ENCODE results near the gene DPPA2.
A peak's percentile ranks its signal among the peaks of the same experiment; 100 is the strongest.
"Not testable (repeated sequence)": the region's sequence is repeated elsewhere in the genome, so short reads cannot be mapped to it uniquely, and the experiment has no call there.

DPPA2 gene, protein sequence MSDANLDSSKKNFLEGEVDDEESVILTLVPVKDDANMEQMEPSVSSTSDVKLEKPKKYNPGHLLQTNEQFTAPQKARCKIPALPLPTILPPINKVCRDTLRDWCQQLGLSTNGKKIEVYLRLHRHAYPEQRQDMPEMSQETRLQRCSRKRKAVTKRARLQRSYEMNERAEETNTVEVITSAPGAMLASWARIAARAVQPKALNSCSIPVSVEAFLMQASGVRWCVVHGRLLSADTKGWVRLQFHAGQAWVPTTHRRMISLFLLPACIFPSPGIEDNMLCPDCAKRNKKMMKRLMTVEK

DNA sequence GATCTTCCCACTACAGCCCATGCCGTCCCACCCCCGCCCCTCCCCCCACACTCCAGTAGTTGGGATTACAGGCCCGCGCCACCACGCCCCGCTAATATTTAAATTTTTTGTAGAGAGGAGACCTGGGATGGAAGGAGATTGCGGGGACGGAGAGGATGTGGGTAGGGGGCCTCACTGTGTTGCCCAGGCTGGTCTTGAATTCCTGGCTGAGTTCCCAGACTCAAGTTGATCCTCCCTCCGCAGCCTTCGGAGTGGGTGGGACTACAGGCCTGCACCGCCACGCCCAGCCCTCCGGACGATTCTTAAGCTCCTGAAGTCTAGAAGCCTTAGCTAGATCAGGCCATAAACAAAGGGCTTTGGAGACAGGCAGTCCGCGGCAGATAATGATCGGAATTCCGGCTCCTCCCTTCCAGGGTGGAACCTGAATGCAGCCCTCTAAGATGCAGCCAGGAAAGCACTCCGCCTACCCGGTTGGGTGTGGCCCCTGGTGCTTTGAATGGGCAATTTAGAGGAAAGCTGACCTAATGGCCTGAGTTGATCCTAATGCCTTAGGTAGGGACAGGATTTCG, at the start of gene DPPA2:
DPPA2 (minus strand) TSS at position 356 of the 569 bp plus-strand sequence. CDS start 1,975 bp downstream, outside the sequence.
- DNase-seq = no peak

DNA sequence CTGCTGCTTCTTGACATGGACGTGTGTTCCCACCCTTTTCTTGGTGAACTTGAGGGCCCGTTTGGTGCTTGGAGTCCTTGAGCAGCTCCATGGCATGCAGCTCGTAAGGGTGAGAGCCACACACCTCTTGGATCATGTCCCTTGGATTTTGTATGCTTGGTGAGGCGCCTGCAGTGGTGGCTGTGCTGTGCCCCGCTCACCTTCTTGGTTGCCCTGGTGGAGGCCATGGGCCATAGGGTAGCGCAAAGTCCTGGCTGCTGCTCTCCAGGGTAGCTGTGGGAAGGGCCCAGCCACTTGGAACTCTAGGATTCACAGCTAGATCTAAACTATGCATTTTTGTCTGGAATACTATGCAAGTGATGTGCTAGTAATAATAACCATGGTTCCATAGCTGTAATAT, 47.8 kb upstream of the DPPA2 start:
- no peak for DNase-seq

DNA sequence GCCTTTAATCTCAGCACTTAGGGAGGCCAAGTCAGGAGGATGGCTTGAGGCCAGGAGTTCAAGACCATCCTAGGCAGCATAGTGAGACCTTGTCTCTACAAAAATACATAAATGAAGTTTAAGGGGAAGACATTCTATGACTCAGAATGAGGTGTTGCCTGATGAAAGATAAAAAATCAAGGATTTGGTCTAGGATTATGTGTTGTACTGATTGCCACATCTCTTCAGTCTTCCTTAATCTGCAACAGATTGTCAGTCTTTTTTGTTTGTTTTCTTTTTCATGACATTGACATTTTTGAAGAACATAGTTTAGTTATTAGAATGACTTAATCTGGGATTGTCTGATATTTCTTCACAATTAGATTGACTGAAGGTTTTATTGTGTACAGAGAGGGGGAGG, 47.3 kb upstream of the DPPA2 start:
- DNase-seq = no peak

DNA sequence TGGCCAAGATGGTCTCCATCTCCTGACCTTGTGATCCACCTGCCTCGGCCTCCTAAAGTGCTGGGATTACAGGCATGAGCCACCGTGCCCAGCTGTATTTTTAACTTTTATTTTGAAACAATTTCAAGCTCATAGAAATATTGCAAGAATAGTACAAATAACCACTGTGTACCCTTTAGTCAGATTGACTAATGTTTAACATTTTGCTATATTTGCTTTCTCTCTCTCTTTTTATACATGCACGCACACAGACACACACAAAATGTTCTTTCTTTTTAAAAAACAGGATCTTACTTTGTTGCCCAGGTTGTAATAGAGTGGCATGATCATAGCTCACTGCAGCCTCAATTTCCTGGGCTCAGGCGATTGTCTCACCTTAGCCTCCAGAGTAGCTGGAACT, 46.5 kb upstream of the DPPA2 start:
- DNase-seq = no peak

DNA sequence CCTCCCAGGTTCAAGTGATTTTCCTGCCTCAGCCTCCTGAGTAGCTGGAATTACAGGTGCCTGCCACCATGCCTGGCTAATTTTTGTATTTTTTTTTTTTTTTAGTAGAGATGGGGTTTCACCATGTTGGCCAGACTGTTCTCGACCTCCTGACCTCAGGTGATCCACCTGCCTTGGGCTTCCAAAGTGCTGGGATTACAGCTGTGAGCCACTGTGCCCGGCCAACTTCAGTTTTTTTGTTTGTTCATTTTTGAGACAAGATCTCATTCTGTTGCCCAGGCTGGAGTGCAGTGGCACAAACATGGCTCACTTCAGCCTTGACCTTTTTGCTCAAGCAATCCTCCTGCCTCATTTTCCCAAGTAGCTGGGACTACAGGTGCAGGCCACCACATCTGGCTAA, 42.5 kb upstream of the DPPA2 start:
- DNase-seq = not testable (repeated sequence)

DNA sequence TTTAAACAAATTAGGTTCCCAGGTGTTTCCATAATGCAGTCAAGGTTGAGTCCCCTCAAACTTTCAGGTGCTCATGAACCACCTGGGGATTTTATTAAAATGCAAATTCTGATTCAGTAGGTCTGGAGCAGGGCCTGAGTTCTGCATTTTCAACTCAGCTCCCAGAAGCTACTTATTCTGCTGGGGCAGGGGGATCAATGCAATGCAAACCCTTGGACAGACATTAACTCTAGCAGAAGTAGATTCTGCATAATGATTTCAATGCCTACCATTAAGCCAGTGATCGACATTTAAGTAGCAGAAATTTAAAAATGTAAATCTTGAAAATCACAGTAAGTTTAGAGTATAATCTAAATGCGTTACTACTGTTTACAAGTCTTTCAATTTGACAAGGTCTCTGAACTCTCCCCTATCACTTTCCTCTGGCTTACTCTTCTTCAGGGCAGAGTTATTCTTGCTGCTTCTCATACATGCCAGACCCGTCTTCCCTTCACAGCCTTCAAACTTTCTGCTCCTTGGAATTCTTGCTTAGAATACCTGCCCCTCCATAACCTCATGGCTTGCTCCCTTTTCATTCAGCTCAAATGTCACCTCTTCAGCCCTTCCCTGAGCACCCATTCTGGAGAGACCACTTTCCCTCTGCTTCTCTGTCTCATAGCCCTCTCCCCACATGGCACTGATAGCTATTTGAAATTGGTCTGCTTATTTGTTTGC, 40.3 kb upstream of the DPPA2 start:
- no peak for DNase-seq

DNA sequence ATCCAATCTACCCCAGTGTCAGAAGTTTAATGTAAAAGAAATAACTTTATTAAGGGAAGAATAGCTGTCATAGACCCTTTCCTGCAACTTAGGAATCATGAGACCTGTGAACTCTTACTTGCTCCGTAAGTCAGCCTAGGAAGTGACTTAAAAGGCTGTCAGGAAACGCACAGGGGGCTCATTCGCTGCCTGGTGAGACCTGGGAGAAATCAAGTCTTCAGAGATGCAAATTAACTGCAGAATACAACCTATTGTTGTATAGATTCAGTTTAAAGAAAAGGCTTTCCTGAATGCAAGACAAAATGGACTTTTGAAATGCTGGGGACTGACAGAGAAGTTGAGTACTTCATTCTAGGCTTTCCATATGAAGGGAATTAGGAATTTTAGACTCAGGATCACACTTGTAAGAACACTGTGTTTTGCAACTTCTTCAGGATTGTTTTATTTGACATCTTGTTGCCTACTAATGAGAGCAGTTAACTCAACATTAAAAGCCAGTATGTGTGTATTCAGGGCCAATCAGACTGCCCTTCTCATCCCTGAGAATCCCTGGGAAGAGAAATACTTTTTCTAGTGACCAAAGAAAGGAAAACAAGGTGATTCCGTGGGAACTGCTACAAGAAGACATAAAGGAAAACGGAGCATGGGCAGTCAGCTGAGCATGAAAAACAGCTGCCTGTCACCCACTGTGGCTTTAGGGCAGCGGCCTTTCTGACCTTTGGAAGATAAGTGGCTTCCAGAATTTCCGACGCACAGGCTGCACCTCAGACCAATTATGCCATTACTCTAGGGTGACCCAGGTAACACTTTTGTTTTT, 39.5 kb upstream of the DPPA2 start:
- DNase-seq = no peak

DNA sequence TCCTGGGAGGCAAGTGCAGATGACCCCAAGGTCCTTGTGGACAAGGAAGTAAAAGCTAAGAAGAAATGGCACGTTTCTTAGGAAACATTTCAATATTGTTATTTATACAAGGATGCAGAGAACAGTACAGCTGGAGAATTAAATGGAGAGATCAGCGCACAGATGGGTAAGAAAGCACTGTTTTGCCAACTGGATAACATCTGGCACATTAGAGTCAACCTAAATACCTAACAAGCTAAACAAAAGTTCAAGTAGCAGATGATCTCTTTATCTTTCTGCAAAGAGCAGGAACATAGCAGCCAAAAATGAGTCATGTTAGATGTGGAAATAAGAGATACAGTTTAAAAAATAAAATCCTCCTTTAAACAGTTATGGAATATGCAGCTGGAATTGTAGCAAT, 36.7 kb upstream of the DPPA2 start:
- DNase-seq = no peak

DNA sequence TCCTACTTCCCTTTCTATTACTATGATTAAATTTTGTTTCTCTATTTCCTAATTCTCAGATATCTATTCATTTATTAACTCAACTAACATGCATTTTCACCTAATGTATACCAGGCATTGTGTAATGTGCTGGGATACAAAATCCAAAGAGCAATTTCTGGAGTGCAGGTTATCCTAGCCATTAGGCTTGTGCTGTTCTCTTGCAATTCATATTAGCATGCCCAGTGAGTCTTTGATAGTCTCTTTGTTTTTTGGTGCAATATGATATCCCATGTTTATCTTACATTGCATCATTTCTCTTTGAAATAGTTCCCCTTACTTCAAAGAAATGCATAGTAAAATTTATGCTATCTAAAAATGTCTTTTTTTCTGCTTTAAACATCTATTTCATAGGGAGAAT, 34.9 kb upstream of the DPPA2 start:
- DNase-seq = no peak

DNA sequence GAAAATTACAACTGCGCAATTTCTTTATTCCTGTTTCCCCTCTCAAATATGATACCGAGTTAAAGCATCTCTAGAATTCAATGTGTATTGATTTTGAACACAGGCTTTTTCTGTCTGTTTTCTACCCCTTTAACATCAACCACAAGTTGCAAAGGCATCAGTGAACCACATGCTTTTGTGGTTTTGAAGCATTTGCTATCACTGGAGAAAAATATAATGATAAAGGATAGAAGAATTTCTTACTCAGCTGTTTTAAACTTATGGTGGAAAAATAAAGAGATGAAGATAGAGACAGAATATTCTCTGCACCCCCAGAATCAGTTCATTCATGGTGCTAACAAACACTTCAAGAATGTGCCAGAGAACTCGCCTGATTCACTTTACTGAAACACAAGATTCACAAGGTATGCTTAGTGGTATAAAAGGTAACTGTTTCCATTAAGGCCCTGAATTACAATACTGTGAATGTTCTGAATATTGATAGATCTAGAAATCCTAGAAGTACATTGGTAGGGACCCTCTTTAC, 30.5 kb upstream of the DPPA2 start:
- DNase-seq = no peak

DNA sequence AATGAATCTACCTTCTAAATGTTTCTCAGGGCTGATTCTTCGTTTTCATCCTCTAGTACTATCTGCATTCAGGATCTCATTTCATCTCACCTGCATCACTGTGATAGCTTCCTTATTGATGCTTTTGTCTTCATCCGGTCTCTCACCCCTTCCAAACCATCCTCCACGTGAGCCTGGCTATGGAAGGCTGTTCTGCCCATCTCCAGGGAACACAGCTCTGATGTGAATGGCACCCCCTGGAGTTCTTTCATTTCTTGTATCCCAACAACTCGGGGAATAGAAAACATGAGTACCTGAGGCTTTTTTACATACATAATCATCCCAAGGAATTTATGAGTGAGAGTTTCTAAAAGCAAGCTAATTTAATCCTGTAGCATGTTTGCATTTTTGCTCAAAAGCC, 29.8 kb upstream of the DPPA2 start:
- no peak for DNase-seq

DNA sequence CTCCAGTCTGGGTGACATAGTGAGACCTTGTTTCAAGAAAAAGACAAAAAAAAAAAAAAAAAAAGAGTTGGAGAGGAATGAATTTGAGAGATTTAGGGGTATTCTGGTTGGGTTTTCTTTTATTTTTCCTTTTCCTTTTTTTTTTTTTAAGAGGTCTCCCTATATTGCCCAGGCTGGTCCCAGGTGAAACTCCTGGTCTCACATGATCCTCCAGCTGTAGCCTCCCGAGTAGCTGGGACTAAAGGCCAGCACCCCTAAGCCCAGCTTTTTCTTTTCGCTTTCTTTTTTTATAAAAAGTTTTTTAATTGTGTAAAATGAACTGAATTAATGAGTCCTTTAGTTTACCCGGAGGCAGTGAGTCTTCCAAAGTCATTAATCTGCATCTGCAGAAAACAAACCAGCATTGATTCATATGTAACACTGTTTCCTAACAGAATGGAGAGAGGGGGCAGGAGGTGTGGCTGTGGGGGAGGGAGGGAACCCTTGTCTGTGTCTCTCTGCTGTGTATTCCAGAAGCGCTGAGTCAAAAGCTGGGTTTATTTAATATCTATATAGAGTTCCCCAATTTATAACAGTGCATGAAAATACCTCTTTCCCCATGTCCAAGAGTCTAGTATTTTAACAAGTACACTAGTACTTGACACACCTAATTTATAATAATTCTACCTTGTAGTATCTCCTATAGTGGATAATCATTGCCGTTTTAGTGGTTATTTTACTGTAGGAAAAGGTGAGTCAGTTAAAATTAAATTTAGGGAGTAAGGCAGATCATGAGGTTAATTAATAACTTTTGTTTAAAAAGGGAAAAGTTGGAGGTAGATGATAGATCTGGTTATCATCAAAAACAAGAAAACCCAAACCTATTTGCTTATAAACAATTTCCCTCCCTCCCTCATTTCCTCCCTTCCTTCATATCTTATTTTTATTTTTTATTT, 23.7 kb upstream of the DPPA2 start:
- DNase-seq = no peak

DNA sequence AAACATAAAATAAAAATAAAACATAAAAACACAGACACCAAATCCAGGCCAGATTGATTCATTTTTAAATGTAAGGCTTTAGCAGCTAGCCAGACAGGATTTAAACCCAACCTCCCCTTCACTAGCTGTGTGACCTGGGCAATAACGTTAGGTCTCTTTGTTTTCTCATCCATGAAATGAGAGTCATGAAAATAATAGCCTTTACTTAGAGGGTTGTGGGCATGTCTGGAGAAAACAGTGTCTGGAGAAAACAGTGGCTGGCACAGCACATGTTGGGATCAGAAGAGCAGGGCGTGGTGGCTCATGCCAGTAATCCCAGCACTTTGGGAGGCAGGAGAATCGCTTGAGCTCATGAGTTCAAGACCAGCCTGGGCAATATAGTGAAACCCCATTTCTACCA, 22.9 kb upstream of the DPPA2 start:
- no peak for DNase-seq

DNA sequence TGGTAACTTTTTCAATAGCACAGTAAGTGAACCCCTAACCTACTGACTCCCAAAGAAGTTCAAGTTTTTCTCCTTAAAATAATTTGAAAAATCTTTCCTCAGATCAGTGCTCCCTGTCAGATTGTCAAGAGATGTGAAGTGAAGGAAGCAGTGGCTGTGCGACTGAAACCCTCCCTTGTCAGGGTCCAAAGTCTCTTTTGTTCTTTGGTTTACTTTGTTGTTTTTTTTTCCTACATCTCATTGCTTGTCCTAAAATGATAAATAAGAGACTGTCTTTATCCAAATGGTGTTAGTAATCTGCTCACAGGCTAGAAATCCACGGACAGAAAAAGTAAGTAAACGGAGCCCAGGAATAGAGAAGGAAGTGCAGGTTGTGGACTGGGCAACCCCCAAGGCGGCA, 22.0 kb upstream of the DPPA2 start:
- no peak for DNase-seq

DNA sequence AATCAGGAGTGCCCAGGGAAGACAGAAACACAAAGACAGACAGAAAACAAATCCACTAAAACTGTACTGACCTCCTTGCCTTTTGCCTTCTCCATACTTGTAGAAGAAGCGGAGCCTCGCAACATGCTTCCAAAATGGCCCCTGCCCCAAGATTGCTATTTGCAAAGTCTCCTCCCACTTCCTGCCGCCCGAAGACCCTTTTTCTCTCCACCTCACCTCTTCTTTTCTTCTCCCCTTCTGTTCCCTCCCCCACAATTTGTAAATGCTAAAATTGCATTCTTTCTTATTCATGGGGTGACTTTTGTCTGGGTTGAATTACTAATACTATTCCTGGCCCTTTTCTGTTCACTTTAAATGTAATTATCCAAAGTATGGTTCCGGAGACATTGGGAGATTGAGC, 21.1 kb upstream of the DPPA2 start, which contains the start of gene DPPA4:
DPPA4 (minus strand) TSS at position 154 of the 400 bp plus-strand sequence; CDS start at position 125, 29 bp downstream.
- DNase-seq = no peak

DNA sequence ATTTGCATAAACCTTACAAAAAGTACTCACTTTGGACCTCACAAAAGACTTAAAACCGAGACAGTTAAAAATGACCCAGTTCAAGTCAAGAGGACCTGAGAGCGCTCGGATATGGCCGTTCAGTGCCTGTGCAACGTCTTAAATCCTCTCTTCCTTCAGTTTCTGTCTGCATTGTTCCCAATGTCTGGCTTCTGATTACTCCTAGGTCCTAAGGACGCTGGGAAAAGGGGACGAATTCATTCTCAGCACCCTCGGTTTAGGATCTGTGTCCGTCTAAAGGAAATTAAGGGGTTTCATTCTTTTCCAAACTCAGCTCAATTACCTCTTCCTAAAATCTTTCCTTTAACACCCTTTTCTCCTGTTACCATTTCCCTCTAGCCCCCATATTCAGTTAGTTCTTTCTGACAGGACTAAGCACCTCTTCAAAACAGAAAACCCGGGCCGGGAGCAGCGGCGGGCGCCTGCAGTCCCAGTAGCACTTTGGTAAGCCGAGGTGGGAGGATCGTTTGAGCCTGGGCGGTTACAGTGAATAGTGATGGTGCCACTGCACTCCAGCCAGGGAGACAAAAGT, 20.1 kb upstream of the DPPA2 start:
- DNase-seq = peak in 1 of 2 donors; percentile 11

DNA sequence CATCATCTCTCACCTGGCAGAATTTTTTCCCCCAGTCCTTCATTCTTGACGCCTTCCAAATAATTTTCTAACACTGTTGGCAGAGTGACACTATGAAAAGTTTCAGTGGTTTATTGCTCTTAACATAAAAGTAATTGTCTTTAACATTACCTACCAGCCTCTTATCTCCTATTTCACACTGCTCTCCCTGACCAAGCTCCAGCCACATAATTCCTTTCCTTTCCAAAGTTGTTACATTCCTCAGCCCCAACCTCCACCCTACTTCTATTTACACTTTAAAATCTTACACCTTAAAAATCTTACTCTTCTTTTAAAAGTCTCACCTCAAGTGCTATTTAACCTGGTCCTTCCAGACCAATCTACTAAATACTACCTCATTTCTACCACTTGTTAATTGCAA, 18.3 kb upstream of the DPPA2 start:
- DNase-seq = no peak

DNA sequence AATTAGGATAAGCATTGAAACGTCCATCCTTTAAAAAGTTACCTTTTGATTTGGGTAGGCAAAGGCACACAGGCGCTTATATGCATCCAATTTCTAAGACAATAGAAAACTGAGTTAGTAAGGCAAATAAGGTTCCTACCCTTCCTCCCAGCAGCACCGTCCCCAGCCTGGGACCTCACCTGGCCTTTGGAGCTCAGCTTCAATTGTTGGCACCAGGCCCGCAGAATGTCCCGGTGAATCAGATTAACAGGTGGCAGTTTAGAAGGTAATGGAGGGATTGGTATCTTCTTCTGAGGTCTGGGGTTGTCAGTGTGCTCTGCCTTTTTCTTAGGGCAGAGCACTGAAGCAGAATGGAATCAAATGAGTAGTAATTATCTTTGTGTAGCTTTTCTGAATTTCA, 15.4 kb upstream of the DPPA2 start:
- DNase-seq = no peak

DNA sequence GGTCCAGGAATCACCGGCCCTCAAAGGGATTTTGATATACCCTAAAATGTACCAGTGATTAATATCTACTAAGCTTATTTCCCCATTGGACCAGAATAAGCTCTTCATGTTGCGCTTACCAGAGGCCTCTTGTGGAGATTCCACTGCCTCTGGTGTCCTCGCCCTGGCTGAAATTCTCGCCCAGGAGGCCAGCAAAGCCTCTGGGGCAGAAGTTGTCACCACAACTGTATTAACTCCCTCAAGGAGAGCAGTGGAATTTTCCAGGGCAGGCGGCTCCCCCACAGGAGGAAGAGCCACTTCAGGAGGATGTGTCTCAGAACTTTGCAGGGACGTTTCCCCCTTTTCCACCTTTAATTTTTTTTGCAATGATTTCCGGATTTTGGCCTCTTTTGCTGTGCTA, 14.1 kb upstream of the DPPA2 start:
- DNase-seq = no peak

DNA sequence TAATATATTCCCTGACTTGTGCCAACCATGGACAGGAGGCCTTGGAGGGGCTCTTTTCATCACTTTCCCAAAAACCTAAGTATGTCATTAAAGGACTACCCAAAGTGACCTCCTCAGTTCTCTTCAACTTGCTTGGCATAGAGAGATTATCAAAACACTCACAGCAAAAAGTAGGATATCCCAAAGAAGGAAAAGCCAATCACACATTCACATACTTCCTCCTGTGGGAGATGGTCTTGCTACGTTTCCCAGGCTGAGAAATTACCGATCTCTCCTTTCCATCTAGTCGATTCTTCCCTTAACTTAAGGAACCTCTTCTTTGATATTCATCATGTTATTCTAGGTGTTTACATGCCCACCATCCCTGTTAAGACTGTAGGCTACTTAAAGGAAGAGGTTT, 11.9 kb upstream of the DPPA2 start:
- no peak for DNase-seq

DNA sequence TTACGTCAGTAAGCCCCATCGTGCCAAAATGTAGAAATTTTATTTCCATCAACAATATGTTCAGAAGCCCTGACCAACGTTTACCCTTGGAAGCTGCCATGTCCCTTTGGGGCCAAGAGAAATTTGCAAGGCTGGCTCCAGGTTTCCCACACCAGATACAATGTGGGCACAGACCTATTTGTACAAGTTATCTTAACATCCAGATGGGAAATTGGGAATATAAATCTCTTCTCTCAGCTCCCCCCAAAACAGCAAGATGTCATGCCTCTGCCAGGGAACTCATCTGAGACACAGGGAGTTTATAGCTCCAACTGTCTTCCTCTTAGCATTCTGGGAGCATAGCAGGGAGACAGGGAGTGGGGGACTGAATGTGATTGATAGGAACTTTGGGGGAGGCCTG, 9.3 kb upstream of the DPPA2 start:
- DNase-seq = no peak

DNA sequence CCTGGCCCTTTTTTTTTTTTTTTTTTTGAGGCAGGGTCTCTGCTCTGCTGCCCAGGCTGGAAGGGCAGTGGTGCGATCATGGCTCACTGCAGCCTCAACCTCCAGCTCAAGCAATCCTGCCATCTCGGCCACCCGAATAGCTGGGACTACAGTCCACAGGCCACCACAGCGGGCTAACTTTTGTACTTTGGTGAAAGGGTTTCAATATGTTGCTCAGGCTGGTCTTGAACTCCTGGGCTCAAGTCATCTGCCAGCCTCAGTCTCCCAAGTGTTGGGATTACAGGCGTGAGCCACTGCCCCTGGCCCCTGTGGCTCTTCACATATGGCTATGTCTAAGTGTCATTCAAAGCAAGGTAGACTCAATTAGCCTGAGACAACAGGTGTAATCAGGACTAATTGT, 8.8 kb upstream of the DPPA2 start:
- no peak for DNase-seq

Measured in stimulated activated CD4-positive, alpha-beta T cell treated with anti-CD3 and anti-CD28 coated beads, Interleukin-2, amount 100 ng/mL, for 48 hours (primary cell).